GM18867 (cell line): ENCODE data around the gene PLXNA1.
A peak's percentile ranks its signal among the peaks of the same experiment; 100 is the strongest.

Experiments used
- ATAC-seq: cut with Tn5 transposase; IDR thresholded peaks from one replicate; pipeline ENCODE4 v1.9.1; 2021; ENCODE audit warnings: mild to moderate bottlenecking, moderate library complexity; ENCODE audit not compliant: unreplicated experiment

Gene PLXNA1

GRCh38 chr3:126952983-126953660 lies 29.8 kb upstream of the PLXNA1 start:
- no peak for ATAC-seq

- peak; percentile 69 for ATAC-seq
Observed at GRCh38 chr3:126954141-126954842, 28.6 kb upstream of the PLXNA1 start.

GRCh38 chr3:126955004-126955790 lies 27.7 kb upstream of the PLXNA1 start:
- ATAC-seq: peak; percentile 70

- ATAC-seq: no peak
Observed at GRCh38 chr3:126956361-126956760, 26.6 kb upstream of the PLXNA1 start.

- ATAC-seq: no peak
Observed at GRCh38 chr3:126956866-126957650, 25.9 kb upstream of the PLXNA1 start.

- ATAC-seq: no peak
Observed at GRCh38 chr3:126957776-126958637, 24.9 kb upstream of the PLXNA1 start.

- ATAC-seq: no peak
Observed at GRCh38 chr3:126958638-126959085, 24.3 kb upstream of the PLXNA1 start.

GRCh38 chr3:126959136-126959920 lies 23.6 kb upstream of the PLXNA1 start:
- no peak for ATAC-seq

GRCh38 chr3:126959921-126960603 lies 22.9 kb upstream of the PLXNA1 start:
- ATAC-seq: no peak

- ATAC-seq: no peak
Observed at GRCh38 chr3:126960604-126960995, 22.3 kb upstream of the PLXNA1 start.

GRCh38 chr3:126961191-126961790 lies 21.6 kb upstream of the PLXNA1 start:
- no peak for ATAC-seq

GRCh38 chr3:126961791-126962461 lies 21.0 kb upstream of the PLXNA1 start:
- no peak for ATAC-seq

GRCh38 chr3:126962756-126963155 lies 20.2 kb upstream of the PLXNA1 start:
- no peak for ATAC-seq

GRCh38 chr3:126963261-126964190 lies 19.4 kb upstream of the PLXNA1 start:
- ATAC-seq: no peak

- ATAC-seq: no peak
Observed at GRCh38 chr3:126964261-126964660, 18.7 kb upstream of the PLXNA1 start.

- no peak for ATAC-seq
Observed at GRCh38 chr3:126964950-126965349, 18.0 kb upstream of the PLXNA1 start.
